Prostate gland (tissue), 2 donors: ENCODE results near the gene LRRC2.

Experiments
- POLR2A ChIP-seq: fragments of 450-650 bp; IDR thresholded peaks from one replicate; pipeline ENCODE4 v1.6.1; 2016; ENCODE audit warnings: antibody characterized with exemption, mild to moderate bottlenecking
- POLR2AphosphoS5 ChIP-seq: sonication (generic); formaldehyde crosslinking; IDR thresholded peaks from one replicate; pipeline ENCODE4 v1.6.1; 2017; ENCODE audit warnings: antibody characterized with exemption
- TF ChIP-seq, protein P1 (sequence below), 4 experiments: fragments of 200-600 bp in 2 of 4; fragments of 450-650 bp in 2 of 4; sonication (generic) in 2 of 4; IDR thresholded peaks; 1 replicate in 3 of 4; 2 replicates in 1 of 4; pipeline ENCODE4 v1.5.1; 2016 to 2019; ENCODE audit warnings: antibody characterized with exemption in 4 of 4, mild to moderate bottlenecking in 2 of 4, moderate library complexity in 2 of 4

DNA sequence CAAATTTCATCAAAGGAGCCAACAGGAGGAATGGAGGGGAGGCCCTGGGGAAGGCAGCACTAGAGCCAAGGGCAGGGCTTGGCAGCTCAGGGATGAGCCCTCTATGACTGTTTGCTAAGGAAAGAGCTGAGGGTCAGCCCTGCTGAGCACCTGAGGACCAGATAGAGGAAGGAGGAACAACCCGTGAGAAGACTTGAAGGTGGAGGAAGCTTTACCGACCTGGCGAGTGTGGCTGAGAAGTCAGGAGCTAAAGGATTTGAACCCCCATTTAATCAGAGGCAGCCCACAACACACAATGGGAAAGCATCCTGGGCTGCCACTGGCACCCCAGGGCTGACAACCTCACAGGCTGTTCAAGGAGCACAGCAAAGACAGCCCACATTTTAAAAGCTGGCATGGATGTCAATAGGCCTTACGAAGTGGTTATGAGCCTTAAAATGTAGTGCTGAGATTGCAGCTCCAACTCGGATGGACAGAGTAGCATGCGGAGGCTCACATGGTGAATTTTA is 20.7 kb upstream of the LRRC2 start:
- TF ChIP-seq, protein P1, sequence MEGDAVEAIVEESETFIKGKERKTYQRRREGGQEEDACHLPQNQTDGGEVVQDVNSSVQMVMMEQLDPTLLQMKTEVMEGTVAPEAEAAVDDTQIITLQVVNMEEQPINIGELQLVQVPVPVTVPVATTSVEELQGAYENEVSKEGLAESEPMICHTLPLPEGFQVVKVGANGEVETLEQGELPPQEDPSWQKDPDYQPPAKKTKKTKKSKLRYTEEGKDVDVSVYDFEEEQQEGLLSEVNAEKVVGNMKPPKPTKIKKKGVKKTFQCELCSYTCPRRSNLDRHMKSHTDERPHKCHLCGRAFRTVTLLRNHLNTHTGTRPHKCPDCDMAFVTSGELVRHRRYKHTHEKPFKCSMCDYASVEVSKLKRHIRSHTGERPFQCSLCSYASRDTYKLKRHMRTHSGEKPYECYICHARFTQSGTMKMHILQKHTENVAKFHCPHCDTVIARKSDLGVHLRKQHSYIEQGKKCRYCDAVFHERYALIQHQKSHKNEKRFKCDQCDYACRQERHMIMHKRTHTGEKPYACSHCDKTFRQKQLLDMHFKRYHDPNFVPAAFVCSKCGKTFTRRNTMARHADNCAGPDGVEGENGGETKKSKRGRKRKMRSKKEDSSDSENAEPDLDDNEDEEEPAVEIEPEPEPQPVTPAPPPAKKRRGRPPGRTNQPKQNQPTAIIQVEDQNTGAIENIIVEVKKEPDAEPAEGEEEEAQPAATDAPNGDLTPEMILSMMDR (IDR thresholded peaks at IDR 0.05), result no peak
- TF ChIP-seq POLR2AphosphoS5 (no peak), POLR2A (no peak)
